Kidney epithelial cell (primary cell): ENCODE measurements around the gene FLII. TPM values are rescaled to one million over a fixed set of nuclear protein-coding genes. Genes with fewer than 3 reads are reported as not detected.
A peak's percentile ranks its signal among the peaks of the same experiment; 100 is the strongest.

ENCODE experiments used
- DNase-seq: peaks from one replicate; pipeline ENCODE4 v3.0.0-alpha.2; 2010; ENCODE audit warnings: low read depth
- H3K27me3 ChIP-seq: 2 replicates; pipeline ENCODE4 v1.6.0; 2011; ENCODE audit warnings: low read length; ENCODE audit not compliant: control insufficient read depth, insufficient read depth
- H3K36me3 ChIP-seq: 2 replicates; pipeline ENCODE4 v1.5.1; 2011; ENCODE audit warnings: low read length; ENCODE audit not compliant: control insufficient read depth, insufficient read depth
- H3K4me3 ChIP-seq: 2 replicates; pipeline ENCODE4 v1.5.1; 2011; ENCODE audit warnings: low read depth, mild to moderate bottlenecking, control low read depth, low read length
- total RNA-seq: library from RNA; depleted of rRNA; stranded (reverse); fragments of >200 nt; gene quantifications from 2 replicates; pipeline ENCODE4 v1.2.3, GENCODE V29; 2015
- TF ChIP-seq, protein P1 (sequence below): IDR thresholded peaks from 2 replicates; pipeline ENCODE4 v1.5.1; 2011; ENCODE audit warnings: mild to moderate bottlenecking, moderate library complexity, low read length, control low read depth, inconsistent platforms; ENCODE audit not compliant: insufficient read depth, poor library complexity, severe bottlenecking

Gene FLII
- total RNA-seq, 1 donor from 2014 or later, result 512 TPM

DNA sequence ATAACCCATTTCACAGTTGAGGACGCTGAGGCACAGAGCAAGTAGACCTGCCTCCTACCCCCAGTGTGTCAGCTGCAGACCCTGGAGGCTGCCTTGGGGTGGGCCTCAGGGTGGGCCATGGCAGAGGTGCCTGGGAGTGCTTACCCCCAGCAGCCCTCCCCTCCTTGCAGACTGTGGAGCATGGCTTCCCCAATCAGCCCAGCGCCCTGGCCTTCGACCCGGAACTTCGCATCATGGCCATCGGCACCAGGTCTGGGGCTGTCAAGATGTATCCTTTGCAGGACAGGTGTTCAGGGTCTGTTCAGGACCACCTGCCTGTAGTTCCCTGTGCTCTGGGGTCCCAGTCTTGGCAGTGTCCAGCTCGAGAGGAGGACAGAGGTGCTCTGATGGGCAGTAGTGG, 28.8 kb downstream of the FLII start:
- Histone ChIP-seq H3K36me3 (peaks cover 2% of the 10 kb centered on the region), H3K4me3 (no peak overlapping the region), H3K27me3 (no peaks in the 10 kb centered on the region)
- TF ChIP-seq, protein P1, sequence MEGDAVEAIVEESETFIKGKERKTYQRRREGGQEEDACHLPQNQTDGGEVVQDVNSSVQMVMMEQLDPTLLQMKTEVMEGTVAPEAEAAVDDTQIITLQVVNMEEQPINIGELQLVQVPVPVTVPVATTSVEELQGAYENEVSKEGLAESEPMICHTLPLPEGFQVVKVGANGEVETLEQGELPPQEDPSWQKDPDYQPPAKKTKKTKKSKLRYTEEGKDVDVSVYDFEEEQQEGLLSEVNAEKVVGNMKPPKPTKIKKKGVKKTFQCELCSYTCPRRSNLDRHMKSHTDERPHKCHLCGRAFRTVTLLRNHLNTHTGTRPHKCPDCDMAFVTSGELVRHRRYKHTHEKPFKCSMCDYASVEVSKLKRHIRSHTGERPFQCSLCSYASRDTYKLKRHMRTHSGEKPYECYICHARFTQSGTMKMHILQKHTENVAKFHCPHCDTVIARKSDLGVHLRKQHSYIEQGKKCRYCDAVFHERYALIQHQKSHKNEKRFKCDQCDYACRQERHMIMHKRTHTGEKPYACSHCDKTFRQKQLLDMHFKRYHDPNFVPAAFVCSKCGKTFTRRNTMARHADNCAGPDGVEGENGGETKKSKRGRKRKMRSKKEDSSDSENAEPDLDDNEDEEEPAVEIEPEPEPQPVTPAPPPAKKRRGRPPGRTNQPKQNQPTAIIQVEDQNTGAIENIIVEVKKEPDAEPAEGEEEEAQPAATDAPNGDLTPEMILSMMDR, result no peak
- DNase-seq, result no peak

DNA sequence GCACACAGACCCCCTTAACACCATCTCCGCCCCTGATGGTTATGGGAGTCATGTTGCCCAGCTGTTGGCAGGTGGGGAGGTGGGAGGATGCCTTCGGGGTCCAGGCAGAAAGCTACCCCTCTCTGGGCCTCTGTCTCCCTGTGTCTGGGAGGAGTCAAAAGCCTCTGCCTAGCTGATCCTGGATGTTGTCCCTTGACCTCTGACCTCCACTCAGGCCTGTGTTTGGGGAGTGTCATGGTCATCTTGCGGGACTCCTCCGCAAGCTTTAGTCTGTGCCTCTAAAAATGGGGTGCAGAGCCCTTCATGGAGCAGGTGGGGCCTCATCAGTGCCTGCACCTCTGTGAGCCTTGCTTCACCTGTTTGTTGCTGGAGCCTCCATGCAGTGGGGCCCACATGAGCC, 29.3 kb downstream of the FLII start:
- no peak overlapping the region for H3K4me3 ChIP-seq

GRCh38 chr17:18228176-18228682, 30.3 kb downstream of the FLII start:
- H3K27me3 ChIP-seq, result no peaks in the 10 kb centered on the region
- TF ChIP-seq, protein P1, result no peak
- no peaks in the 10 kb centered on the region for H3K36me3 ChIP-seq
- H3K4me3 ChIP-seq, result no peak overlapping the region
- no peak for DNase-seq

More for the DNA sequence above, 29.3 kb downstream of the FLII start:
- no peaks in the 10 kb centered on the region for H3K27me3 ChIP-seq
- H3K36me3 ChIP-seq, result peaks cover 2% of the 10 kb centered on the region
- TF ChIP-seq, protein P1, result no peak
- DNase-seq, result no peak

DNA sequence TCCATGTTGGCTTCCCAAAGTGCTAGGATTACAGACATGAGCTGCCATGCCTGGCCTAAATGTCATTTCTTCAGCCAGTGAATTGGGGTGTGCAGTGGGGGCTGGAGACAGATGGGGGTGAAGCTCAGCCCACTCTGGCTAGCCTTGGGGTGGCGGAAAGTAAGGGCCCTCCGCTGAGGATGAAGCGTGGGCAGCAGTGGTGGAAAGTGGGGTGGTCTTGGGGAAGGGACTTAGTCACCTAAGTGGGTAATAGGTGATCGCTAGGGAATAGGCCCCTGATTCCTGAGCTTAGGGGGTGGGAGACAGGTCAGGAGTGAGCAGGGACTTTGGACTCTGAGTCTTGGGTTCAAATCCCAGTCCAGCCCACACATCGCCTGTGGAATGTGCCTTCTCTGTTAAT, 30.9 kb downstream of the FLII start:
- H3K36me3 ChIP-seq, result no peaks in the 10 kb centered on the region
- H3K27me3 ChIP-seq, result no peaks in the 10 kb centered on the region
- no peak overlapping the region for H3K4me3 ChIP-seq
- no peak for DNase-seq
- TF ChIP-seq, protein P1, result no peak

DNA sequence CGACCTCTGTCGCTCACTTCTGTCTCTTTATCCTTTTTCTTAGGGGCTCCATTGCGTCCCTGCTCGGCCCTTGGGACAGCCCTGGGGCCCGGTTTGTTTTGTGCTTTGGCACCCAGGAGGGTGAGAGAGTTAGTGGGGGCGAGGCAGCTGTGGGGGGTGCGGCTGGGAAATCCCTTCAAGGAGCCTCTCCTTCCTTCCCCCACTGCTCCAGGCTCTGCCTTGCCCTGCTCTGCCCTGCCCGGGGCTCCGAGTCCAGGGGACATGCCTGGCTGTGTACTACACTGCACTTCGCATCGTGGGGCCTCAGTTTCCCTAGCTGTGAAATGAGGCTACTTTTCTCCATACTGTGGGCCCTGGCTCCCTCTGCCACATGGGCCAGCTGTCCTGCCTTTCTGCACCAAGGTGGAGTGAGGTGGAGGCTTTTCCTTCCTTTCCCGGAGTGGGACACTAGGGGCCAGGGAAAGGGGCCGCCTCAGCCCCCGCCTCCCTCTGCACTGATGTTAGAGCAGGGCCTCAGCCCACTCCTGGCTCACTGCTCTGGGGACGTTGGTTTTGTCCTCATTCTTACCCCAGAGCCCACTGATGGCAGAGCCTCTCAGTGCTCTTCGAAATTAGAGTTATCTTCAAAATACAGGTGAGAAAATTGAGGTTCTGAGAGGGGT, 32.1 kb downstream of the FLII start:
- Histone ChIP-seq H3K4me3 (peak overlapping the region; percentile 68), H3K36me3 (no peaks in the 10 kb centered on the region), H3K27me3 (no peaks in the 10 kb centered on the region)
- TF ChIP-seq, protein P1, result no peak
- DNase-seq, result no peak
